Nephron progenitor cell (in vitro differentiated cells): ENCODE measurements around the gene EPHA4.

Experiments used
- DNase-seq: peaks from one replicate; pipeline ENCODE4 v3.0.0; 2021
- H3K27ac Mint-ChIP-seq: 2 replicates; pipeline ENCODE4 v1.8.0; 2021; ENCODE audit warnings: mild to moderate bottlenecking, moderate library complexity, mixed read lengths
- H3K27me3 Mint-ChIP-seq: 2 replicates; pipeline ENCODE4 v1.8.0; 2021; ENCODE audit warnings: mild to moderate bottlenecking, low read depth, mixed read lengths; ENCODE audit not compliant: poor library complexity
- H3K36me3 Mint-ChIP-seq: 2 replicates; pipeline ENCODE4 v1.8.0; 2021; ENCODE audit warnings: low read depth, mixed read lengths
- H3K4me1 Mint-ChIP-seq: 2 replicates; pipeline ENCODE4 v1.8.0; 2021; ENCODE audit warnings: mixed read lengths
- H3K4me3 Mint-ChIP-seq: 2 replicates; pipeline ENCODE4 v1.8.0; 2021; ENCODE audit warnings: mild to moderate bottlenecking, moderate library complexity, mixed read lengths
- H3K9me3 Mint-ChIP-seq: 2 replicates; pipeline ENCODE4 v1.8.0; 2021; ENCODE audit warnings: mild to moderate bottlenecking, moderate library complexity, mixed read lengths
- CTCF ChIP-seq: fragments of 200-600 bp; sonication (generic); IDR thresholded peaks from 2 replicates; pipeline ENCODE4 v1.5.0; 2021; ENCODE audit warnings: antibody characterized with exemption

The EPHA4 gene

GRCh38 chr2:221442128-221442527 lies 130.0 kb downstream of the EPHA4 start:
- Mint-ChIP-seq H3K27me3 (no peaks in the 10 kb centered on the region), H3K4me1 (peaks cover 38% of the 10 kb centered on the region), H3K9me3 (peaks cover 7% of the 10 kb centered on the region), H3K27ac (no peak overlapping the region), H3K4me3 (no peak overlapping the region), H3K36me3 (peaks cover 89% of the 10 kb centered on the region)
- DNase-seq = no peak
- no peak for TF ChIP-seq CTCF

- peaks cover 7% of the 10 kb centered on the region for H3K9me3 Mint-ChIP-seq
- H3K4me3 Mint-ChIP-seq = no peak overlapping the region
- no peaks in the 10 kb centered on the region for H3K27me3 Mint-ChIP-seq
- TF ChIP-seq CTCF = no peak
- H3K27ac Mint-ChIP-seq = peak overlapping the region; percentile 62
- H3K4me1 Mint-ChIP-seq = peaks cover 57% of the 10 kb centered on the region
- no peak for DNase-seq
- H3K36me3 Mint-ChIP-seq = peaks cover 96% of the 10 kb centered on the region
These were observed 132.2 kb downstream of the EPHA4 start for GRCh38 chr2:221439761-221440479.

- no peaks in the 10 kb centered on the region for H3K27me3 Mint-ChIP-seq
- TF ChIP-seq CTCF = no peak
- peaks cover 56% of the 10 kb centered on the region for H3K4me1 Mint-ChIP-seq
- no peak overlapping the region for H3K4me3 Mint-ChIP-seq
- peaks cover 94% of the 10 kb centered on the region for H3K36me3 Mint-ChIP-seq
- peaks cover 7% of the 10 kb centered on the region for H3K9me3 Mint-ChIP-seq
- DNase-seq = no peak
- peak overlapping the region; percentile 2 for H3K27ac Mint-ChIP-seq
These were observed 135.0 kb downstream of the EPHA4 start for GRCh38 chr2:221437056-221437455.

- no peak for DNase-seq
- no peaks in the 10 kb centered on the region for H3K9me3 Mint-ChIP-seq
- H3K36me3 Mint-ChIP-seq = peaks cover 94% of the 10 kb centered on the region
- peaks cover 40% of the 10 kb centered on the region for H3K4me1 Mint-ChIP-seq
- no peak overlapping the region for H3K4me3 Mint-ChIP-seq
- no peaks in the 10 kb centered on the region for H3K27me3 Mint-ChIP-seq
- H3K27ac Mint-ChIP-seq = no peak overlapping the region
- TF ChIP-seq CTCF = no peak
These were observed 136.9 kb downstream of the EPHA4 start for GRCh38 chr2:221435171-221435570.

- no peaks in the 10 kb centered on the region for H3K27me3 Mint-ChIP-seq
- H3K27ac Mint-ChIP-seq = peak overlapping the region; percentile 33
- H3K4me1 Mint-ChIP-seq = peaks cover 33% of the 10 kb centered on the region
- H3K4me3 Mint-ChIP-seq = no peak overlapping the region
- H3K9me3 Mint-ChIP-seq = no peaks in the 10 kb centered on the region
- DNase-seq = no peak
- TF ChIP-seq CTCF = no peak
- H3K36me3 Mint-ChIP-seq = peaks cover 94% of the 10 kb centered on the region
These were observed 138.0 kb downstream of the EPHA4 start for GRCh38 chr2:221434142-221434541.

- H3K27ac Mint-ChIP-seq = no peak overlapping the region
- TF ChIP-seq CTCF = no peak
- peaks cover 35% of the 10 kb centered on the region for H3K4me1 Mint-ChIP-seq
- H3K4me3 Mint-ChIP-seq = no peak overlapping the region
- no peaks in the 10 kb centered on the region for H3K27me3 Mint-ChIP-seq
- no peak for DNase-seq
- peaks cover 85% of the 10 kb centered on the region for H3K36me3 Mint-ChIP-seq
- H3K9me3 Mint-ChIP-seq = no peaks in the 10 kb centered on the region
These were observed 140.6 kb downstream of the EPHA4 start for GRCh38 chr2:221431477-221431876.
